DMS 273 (cell line): ENCODE results near the gene EEPD1.

Experiments
- DNase-seq: peaks from one replicate; lab custom pipeline; 2025; ENCODE audit not compliant: unreplicated experiment; lab: John Stamatoyannopoulos, UW

The EEPD1 gene

DNA sequence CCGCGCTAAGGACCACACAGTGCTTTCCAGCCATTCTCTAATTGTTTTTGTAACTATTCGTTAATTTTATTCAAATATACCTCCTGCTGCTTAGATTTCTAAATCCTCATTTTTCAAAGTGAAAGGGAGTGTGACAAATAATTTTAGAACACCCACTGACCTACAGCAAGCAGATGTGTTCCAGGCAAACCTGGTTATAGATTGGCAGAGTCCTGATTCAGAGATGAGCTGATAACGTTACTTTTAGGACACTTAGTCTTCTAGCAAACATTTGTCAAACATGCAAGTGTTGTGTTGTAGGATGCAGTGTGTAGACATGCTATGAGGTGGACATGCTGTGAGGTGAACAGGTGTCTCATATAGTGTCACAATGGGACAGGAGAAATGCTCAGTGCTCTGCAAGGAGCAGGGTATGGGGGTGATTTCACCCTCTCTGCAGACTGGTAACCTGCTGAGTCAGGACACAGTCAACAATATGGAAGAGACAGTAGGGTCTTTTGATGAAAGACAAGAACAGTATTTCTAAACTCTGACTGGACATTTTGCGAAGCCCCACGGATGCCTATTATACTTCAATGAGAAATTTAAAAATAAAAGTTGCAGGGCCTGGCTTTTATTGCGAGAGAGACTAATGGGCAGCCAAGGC, 144.4 kb downstream of the EEPD1 start:
- no peak for DNase-seq

- DNase-seq = no peak
Measured at GRCh38 chr7:36298106-36298505, 145.1 kb downstream of the EEPD1 start.

GRCh38 chr7:36299223-36299774, 146.2 kb downstream of the EEPD1 start:
- no peak for DNase-seq

- no peak for DNase-seq
Measured at GRCh38 chr7:36299823-36300341, 146.8 kb downstream of the EEPD1 start.

DNA sequence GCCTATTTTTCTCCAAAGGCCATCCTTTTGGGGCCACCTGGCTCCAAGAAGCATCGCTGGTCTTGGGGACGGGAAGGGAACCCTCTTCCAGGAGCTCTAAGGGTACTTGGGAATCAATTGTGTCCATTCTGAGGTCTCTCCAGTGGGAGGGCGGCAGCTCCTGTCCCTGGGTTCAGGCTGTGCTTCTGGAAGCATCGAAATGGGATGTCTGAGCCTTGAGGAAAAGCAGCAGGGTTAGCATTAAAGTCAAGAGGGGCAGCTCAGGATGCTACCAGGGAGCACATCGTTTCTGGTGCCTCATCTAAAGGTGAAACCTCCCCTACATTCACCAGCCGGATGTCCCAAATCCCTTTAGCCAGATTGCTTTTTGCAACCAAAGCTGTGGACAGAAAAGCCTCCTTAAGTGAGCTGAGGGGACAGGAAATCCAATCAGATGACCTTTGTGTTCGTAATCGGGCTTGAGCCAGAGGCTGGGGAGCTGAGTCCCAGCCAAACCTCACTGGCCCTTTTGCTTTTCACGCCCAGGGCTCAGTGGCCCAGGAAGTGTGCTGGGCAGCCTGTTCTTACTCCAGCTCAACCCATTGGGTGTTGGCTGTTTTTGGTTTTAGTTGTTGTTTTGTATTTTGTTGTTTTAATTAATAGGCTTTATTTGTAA, 147.8 kb downstream of the EEPD1 start:
- no peak for DNase-seq

DNA sequence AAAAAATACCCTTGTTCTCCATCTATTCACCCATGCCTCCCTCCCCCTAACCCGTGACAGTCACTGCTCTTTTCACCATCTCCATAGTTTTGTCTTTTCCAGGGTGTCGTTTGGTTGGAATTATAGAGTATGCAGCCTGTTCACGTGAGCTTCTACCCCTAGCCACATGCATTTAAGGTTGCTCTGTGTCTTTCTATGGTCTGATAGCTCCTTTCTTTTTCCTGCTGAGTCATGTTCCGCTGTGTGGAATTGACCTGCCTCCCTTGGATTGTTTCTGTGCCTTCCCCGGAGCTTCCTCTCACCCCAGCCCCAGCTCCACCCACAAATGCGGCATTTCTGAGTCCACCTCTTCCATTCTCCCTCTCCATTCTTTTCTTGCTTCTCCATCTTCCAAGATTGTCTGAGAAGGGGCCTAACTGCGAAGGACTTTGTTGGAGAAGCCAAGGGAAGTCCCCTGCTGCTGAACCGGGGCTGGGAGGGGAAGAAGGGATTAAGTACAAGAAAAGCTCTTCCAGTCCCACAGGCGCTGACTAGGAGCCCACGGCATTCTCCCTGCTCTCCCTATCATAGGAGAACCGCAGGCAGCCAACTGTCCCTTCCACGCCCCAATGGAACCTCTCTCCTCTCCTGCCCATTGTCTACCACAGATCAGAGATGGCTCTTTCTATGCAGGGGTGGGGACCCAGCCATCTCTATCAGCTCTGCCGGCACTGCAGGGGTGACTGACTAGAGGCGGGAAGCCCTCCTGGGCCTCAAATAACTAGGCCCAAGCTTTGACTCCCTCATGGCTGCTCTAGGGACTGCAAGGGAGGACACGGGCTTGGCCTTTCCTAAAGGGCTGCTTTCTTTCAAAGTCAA, 149.1 kb downstream of the EEPD1 start:
- no peak for DNase-seq

- peak; percentile 93 for DNase-seq
Measured at GRCh38 chr7:36303202-36304098, 150.4 kb downstream of the EEPD1 start.

- peak; percentile 23 for DNase-seq
Measured at GRCh38 chr7:36304099-36304425, 151.0 kb downstream of the EEPD1 start.

GRCh38 chr7:36305226-36305625, 152.2 kb downstream of the EEPD1 start:
- DNase-seq = no peak

- no peak for DNase-seq
Measured at GRCh38 chr7:36305648-36306047, 152.6 kb downstream of the EEPD1 start.

GRCh38 chr7:36306222-36306621, 153.2 kb downstream of the EEPD1 start:
- DNase-seq = no peak

- no peak for DNase-seq
Measured at GRCh38 chr7:36306722-36307121, 153.7 kb downstream of the EEPD1 start.

DNA sequence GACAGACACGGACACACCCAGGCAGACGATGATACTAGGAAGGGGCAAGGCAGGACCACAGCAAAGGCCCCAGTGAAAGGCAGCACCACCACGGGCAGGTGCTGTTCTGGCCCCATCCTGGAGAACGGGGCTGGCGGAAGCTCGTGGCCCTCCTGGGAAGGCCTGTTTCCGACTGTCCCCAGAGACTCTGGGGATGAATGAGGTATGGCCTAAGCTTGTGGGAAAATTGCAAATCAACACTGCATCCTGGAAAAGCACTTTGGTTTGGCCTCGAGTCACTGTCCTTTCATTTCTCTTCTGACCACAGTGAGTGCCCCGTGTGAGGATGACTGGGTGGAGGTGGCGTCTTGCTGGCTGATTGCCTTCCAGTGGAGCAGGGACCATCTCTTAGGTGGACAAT, 155.0 kb downstream of the EEPD1 start:
- no peak for DNase-seq

GRCh38 chr7:36309301-36309700, 156.2 kb downstream of the EEPD1 start:
- no peak for DNase-seq

- DNase-seq = no peak
Measured at GRCh38 chr7:36309716-36310115, 156.7 kb downstream of the EEPD1 start.

- no peak for DNase-seq
Measured at GRCh38 chr7:36310897-36311296, 157.8 kb downstream of the EEPD1 start.

GRCh38 chr7:36311539-36311938, 158.5 kb downstream of the EEPD1 start:
- no peak for DNase-seq

- DNase-seq = peak; percentile 49
Measured at GRCh38 chr7:36312064-36312914, 159.2 kb downstream of the EEPD1 start.

- DNase-seq = no peak
Measured at GRCh38 chr7:36312915-36313334, 159.9 kb downstream of the EEPD1 start.

- DNase-seq = no peak
Measured at GRCh38 chr7:36313607-36314006, 160.6 kb downstream of the EEPD1 start.
